ENCODE results near the gene SRGAP1.
A peak's percentile ranks its signal among the peaks of the same experiment; 100 is the strongest.

SRGAP1 gene

DNA sequence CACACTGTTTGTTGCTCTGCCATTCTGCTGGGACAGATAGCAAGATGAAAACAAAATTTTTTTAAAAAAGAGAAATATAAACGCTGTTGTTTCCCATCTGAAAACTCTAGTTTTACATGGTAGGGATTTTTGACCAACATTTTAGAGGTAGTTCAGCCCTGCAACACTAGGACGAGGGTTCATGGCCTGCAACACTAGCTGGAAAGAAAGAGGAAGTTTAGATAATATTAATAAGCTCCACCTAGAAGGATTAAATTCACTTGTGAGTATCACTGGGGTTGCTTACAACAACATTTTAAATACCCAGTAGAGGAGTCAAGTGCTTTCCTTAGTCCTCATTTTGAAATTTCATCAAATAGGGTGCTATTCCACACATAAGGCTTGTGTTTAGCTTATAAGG lies 68.2 kb downstream of the SRGAP1 start:
- no peak for FAIRE-seq

DNA sequence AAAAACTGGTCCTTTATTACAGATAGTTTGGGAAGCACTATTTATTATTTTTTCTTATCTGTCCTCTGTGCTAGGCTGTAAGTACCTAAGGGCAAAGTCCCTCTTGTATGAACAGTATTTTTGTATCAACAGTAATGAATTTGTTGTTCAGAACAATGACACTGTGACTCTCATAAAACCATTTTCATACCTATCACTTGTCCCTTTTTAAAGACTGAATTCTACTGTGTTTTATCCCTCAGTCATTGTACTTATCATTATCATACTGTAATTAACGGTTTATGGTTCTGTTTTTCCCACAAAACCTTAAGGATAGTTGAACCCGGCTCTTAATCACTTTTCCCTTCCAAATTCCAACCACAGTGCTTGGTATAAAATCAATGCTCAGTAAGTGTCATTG lies 69.4 kb downstream of the SRGAP1 start:
- no peak for FAIRE-seq

DNA sequence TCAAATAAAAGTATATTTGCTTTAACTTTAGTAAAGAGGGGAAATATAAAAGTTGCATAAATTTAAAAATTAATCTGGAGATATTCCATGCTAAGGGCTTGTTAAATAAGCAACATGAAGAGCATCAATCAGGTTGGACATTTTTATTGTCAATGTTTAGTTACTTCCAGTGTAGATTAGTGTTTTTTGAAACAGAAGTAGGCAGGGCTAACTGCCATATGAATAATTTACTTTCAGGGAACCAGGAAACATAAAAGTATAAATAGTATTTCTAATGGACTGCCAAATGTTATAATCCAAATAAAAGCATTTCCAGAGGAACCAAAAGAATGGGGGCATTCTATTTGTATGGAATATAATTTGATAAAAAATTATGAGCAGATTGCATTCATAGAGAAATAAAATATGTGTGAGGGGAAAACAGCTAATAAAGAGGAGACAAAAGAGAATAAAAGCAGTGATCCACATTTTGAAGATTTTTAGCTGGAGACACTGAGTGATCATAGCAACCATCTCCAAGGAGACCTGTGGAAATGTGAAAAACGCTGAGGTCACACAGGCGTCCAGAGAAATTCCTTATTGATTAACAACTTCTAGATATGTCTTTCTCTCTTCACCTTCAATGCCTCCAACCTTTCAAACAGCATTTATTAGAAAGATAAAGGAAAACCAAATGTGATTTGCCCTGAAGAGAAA lies 70.8 kb downstream of the SRGAP1 start:
- peak; percentile 66 for FAIRE-seq

DNA sequence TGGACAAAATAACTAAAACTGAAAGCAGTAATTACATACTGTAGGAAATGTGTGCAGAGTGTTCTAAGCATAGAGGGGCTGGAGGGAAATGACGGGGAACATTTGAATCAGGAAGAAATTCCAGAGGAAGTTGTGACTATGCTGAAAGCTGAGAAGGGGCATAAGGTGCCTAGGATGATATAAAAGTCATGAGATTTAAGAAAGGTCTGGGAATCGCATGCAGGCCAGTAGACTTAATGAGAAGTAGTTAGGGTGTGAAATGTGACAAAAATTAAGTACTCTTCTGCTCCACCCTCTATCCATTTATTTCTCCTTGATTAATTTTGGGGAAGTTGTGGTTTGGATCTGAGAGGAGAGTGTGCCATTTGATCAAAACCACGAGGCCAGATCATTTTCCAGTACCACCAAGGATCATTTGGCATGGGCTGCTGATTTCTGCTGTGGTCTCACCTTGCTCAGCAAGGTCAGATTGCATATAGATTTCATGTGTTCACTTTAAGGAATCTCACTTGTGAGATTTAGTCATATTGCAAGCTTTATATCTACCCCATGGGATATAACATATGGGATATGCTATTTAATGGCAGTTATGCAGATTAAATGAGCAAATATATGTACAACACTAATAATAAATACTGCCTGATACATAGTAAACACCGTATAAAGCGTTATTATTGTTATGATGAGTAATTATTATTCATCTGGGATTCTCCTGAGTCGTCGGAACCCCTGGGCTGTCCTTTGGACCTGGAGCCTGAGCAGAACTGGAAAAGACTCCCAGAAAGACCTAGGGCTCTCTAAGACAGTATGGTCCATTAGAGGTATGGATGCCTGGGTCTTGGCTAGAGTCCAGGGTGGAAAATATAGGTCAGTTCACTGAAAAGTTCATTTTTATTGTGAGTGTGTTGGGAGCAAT lies 72.3 kb downstream of the SRGAP1 start:
- FAIRE-seq = no peak

DNA sequence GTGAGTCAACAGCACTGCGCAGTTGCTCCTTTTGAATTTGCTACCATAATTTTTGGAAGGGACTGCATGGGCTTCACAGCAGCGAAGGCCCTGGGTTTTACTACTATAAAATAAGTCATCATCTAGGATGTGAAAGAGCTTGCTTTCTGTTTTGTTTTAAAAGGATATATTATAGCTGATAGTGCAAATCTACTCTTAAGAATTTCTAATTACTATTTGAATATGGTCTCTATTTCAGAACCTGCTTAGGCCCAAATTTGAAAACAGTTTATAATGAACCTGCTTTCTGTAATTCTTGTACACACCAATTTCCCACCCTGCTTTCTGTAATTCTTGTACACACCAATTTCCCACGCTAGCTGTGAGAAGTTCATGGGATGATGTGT lies 73.0 kb downstream of the SRGAP1 start:
- no peak for FAIRE-seq

DNA sequence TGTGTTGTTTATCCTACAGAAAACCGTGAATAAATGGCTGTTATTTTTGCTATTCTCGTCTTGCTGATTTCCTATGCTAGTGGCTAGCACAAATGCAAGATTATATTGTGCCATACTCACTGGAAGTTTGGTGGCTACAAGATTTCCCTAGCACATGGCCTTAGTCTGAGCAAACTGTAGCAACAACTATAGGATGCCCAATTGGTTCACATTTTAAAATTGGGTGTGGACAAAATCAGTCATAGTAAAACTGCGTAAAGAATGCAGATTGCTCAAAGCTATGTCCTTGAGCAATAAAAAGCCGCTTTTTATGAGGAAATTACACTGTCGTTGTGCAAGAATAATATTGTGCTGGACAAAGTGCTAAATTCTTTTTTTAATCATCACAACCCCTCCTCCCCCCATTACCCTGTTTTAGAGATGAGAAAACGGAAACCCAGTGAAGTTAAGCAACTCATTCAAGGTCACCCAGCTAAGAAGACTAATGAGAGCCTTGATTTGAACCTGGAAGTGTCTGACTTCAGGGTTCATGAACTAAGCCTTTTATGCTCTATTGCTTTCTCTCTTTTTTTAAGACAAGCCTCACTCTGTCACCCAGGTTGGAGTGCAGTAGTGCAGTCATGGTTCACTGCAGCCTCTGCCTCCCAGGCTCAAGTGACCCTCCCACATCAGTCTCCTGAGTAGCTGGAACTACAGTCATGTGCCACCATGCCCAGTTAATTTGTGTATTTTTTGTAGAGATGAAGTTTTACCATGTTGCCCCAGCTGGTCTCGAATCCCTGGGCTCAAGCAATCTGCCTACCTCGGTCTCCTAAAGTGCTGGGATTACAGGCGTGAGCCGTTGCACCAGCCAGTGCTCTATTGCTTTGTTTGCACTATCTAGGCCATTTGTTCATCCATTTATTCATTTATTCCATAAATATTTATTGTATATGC lies 73.6 kb downstream of the SRGAP1 start:
- FAIRE-seq = no peak

DNA sequence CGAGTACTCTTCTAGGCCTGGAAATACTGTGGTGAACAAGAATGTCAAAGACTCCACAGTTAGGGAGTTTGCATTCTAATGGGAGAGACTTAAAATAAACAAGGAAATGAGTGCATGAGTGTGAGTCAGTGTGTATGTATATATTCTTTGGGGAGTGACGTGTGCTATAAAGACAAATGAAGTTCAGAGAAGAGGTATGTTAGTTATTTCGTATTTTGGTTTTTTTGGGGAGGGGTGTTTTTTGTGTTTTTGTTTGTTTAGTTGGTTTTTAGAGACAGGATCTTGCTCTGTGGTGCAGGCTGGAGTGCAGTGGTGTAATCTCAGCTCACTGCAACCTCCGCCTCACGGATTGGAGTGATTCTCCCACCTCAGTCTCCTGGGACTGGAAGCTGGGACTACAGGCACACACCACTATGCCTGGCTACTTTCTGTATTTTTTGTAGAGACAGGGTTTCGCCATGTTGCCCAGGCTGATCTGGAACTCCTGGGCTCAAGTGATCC lies 74.3 kb downstream of the SRGAP1 start:
- FAIRE-seq = no peak

DNA sequence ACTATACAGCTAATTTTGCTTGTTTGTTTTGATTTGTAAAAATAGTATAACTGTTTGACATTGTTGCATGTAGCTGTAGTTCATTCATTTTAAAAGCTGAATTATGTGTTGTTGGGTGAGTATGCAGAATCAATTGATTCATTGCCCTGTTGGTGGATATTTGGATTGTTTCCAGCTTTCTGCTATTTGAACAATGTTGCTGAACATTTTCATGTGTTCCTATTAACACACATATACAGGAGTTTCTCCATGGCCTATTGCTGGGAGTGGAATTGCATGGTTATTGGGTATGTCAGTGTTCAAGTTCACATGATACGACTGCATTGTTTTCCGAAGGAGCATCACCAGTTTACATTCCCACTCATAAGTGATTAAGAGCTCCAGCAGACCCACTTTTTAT lies 75.3 kb downstream of the SRGAP1 start:
- FAIRE-seq = no peak

DNA sequence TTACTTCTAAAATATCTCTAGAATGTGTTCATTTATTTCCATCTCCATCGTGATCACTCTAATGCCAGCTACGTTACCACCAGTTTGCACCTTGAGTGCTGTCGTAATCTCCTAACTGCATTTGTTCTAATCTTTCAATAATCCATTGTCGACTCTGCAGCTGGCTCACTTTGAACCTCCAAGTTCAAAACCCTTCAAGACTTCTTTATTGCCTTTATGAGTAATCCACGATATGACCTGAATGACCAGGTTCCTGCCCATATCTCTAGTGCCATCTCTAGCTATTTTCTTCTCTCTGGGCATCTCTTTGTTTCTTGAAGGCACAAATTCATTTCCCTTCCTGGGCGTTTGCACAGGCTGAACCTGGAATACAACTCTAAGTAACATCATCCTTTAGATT lies 76.7 kb downstream of the SRGAP1 start:
- FAIRE-seq = no peak

DNA sequence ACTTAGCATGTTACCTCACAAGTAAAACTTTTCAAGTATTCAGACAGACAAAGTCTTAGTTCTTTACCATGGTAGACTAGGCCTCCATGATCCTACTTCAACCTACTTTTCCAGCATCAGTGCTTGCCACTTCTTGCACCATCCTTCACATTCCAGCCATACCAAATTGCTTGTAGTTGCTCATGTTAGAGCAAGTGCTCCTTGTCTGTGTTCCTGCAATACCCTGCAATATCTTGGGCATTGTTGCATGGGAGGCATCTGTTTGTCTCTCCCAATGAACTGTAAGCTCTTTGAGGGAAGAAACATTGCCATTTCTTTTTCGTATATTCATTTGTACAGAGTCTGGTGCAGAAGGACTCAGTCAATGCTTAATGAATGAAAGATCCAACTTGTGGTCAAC lies 78.0 kb downstream of the SRGAP1 start:
- no peak for FAIRE-seq

DNA sequence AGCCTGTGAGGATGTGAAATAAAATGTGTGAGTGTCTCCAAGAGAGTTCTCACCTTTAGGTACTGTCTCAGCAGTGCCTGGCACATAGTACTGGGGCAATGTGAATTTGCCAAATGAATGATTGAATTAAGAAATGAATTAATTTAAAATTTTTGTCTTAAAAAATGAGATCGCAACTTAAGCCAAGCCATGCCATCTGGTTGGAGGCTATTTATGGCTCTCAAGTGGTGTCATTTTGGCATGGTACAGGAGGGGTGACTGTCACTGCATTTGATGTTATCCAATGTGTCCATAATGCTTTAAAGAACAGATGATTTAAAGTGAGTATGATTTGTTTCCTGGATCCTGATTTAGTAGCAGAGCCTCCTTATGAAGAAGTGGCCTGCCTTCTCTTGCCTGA lies 80.3 kb downstream of the SRGAP1 start:
- FAIRE-seq = no peak

DNA sequence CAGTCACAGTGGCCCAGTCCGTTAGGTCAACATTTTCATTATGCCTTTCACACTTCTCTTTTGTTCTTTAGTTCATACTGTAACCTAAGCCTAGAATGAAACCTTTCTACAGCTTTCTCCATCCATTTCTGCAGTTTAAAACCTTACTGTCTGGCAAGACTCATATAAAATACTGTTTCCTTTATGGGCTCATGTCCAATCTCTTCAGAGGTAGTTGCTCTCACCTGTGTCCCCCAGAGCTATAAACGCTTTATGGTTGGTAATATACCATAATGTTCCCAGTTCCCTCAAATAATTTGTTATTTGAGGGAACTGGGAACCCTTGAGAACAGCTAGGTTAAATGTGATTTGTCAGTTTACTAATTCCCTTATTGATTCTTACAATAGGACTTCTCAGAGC lies 83.0 kb downstream of the SRGAP1 start:
- no peak for FAIRE-seq

DNA sequence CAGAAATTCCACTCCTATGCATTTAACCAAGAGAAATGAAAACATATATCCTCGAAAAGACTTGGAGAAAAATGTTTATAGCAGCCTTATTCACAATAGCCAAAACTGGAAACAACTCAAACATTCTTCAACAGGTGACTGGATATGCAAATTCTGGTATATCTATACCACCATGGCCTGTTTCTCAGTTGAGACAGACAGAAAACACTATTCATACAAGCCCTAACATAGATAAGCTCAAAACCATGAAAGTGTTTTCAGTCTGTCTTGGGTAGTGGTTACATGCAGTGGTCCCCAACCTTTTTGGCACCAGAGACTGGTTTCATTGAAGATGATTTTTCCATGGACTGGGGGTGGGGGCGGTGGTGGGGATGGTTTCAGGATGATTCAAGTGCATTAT lies 83.8 kb downstream of the SRGAP1 start:
- no peak for FAIRE-seq

DNA sequence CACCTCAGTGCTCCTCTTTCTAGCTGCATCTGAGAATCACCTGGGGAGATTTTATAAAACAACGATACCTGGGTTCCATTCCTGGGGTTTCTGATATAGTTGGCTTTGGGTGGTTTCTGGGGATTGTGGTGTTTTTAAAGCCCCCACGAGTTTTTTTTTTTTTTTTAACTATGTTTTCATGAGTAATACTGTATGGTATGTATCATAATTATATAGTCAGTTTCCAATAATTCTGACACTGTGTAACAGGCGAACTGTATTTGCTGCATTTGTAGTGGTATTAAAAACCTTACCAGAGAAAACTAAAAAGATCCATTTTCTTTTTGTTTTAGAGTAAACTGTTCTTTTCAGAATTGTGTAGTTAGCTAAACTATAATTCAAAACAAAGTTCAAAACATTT lies 84.9 kb downstream of the SRGAP1 start:
- no peak for FAIRE-seq

DNA sequence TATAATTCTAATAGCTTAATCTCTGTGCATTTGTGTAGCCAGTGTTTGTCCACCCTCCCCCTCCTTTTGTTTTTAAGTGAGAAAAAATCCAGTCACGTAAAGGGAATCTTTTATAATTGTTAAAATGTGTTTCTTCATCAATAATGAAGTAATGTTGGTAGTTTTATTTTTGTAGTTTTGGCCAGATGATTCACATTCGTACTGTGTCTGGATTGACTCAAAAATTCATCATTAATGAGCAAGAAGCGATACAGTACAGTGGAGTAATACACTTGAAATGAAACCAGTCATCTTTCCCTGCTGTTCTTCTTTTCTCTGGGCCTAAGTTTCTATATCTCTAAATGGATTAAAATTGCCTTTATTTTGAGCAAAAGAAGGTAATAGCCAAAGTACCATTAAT lies 86.5 kb downstream of the SRGAP1 start:
- FAIRE-seq = peak; percentile 41

DNA sequence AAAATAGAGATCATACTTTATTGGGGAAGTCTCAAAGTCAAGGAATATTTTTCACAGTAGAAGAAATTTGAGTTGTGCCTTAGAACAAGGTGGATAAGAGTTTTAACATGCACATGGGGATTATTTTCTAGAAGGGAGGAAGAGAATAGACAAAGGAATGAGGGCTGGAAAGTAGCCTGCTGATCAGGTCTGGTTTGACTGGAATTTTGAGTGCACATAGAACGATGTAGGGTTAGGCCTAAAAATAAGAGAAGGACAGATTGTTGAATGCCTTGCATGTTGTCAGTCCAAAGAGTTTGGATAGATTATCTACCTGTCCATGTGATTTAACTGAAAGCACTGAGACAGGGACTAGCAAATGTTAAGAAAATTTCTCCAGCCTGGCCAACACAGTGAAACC lies 87.2 kb downstream of the SRGAP1 start:
- no peak for FAIRE-seq

DNA sequence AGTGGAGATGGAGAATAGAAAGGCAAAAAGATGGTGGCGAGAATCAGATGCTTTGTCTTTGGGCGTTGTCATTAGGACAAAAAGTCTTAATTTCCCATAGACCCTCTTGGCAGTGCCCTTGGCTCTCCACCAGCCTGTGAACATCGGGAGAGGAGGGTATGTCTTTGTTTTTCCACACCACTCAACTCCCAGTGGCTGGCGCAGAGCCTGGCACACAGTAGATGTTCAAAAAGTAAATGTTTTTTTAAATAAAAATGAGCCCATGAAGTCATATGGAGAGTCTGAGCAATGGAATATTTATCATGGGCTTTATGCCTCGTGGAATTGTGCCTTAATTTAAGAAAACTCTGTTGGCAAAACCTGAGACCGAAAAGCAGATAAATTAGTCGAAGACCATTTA lies 90.4 kb downstream of the SRGAP1 start:
- FAIRE-seq = no peak

DNA sequence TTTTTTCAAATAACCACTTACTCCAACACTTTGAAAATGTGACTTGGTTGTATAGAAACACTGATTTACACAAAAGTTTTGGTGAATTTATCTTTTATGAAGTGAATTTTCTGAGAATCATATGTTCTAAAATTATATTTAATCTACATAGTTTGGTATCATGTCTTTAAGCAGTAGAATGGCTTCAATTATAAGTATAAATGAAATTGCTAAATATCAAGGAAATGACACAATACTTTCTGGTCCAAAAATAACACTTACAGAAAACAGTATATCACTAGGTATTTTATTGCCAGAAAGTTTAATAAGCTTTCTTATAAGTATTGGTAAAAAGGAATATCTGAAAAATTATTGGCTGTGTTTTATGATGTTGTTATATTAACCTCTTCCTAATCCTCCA lies 90.9 kb downstream of the SRGAP1 start:
- no peak for FAIRE-seq

DNA sequence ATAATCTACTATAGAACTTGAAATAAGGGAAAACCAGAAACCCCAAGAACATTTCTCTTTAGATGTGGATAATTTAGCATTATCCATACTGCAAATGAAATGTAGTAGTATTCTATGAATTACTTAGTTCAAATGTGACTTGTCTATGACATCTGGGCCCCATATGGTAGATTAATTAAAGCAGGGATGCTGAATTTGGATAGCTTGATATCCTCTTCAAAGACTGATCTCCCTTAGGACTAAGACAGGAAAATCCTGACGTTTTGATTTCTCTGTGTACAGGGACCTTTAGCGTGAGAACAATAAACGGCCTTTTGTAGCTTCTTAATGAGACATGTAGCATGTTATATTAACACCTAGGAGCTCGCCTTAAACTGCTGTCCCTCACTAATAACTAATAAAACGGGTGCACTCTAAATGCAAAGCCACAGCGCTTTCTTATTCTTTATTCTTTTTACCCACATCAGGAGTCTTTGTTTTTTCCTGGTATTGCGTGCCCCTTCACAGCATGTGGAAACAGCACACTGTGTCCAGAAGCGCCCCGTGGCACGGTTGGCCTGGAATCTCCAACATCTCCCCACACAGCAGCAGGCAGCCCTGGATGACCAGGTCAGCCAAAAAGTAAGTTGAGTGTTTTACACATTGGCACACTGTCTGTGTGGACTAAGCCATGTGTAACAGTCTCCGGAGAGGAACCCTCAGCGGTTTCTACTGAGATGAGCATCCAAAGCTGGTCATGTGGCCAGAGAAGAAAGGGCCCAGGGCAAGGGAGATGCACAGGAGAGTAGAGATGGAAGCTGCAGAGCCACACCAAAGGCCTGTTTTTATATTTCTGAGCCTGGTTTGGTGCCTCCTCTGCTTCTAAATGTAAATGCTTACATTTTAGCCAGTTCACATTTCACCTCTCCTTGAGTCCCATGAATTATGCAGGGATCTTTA lies 93.1 kb downstream of the SRGAP1 start:
- FAIRE-seq = no peak

DNA sequence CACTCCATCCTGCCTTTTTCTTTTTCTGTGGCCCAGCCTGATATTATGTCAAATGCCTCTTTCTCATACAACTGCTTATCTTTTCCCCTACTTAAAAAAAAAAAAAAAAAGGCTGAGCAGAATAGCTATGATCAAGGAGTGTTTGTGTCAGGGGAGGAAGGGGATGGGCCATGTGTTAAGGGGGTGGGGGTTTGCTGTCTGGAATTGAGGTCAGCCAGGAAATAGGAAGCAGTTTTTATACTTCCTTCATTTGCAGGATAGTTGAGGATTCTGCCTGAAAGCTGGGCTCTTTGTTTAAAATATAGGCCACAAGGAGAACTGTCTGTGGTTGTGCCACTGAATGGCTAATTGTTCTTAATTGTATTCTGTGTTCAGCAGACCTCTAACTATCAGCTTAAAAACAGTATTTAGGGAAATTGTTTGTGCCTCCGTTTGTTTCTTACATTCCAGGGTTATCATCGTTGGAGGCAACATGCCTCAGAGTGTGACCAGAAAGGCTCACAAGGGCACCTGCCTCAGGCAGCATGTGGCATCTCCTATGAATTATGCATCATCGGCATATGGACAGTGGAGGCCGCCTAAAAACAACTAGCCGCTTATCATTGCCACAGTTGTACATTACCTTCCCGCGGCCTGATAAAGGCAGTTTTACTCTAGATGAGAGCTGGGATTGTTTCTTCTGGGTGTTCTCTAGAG lies 96.0 kb downstream of the SRGAP1 start:
- no peak for FAIRE-seq

DNA sequence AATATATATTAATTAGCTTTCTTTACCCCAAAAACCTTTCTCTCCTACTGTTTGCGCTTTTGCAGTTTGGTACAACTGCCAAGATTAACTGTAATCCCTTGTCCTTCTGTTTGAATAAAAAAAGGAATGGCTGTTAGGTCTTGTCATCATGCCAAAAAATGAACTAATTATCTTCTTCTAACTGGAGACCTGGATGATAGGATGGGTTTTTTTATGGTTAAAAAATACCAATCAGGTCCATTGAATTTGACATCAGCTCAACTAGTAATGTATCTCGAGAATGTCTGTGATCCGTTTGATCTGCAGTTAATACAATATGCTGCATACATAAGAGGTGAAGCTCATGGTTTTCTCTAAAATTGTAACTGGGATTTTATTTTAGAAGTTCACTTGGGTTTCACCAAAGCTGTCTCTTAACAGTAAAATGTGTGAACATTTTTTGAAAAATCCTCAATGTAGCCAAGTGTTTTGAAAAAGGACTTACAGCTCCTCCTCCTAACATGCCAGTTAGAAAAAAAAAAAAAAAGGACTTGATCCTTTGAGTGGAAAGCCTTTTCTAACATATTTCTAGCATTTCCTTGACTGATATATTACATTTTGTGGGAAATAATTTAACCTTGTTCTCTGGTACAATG lies 96.8 kb downstream of the SRGAP1 start:
- FAIRE-seq = no peak

All from islet of Langerhans (tissue), 1 donor.